Fibroblast of lung (primary cell): ENCODE results near the gene PARP12. TPM values are rescaled to one million over a fixed set of nuclear protein-coding genes. Genes with fewer than 3 reads are reported as not detected.

Experiments used
- DNase-seq, 2 donors: peaks; one replicate each; pipeline versions ENCODE4 v3.0.0 to v3.0.0-alpha.2; 2010; ENCODE audit warnings: low read depth in 2 of 2
- H2AFZ ChIP-seq: 2 replicates; pipeline ENCODE4 v1.5.1; 2012; ENCODE audit warnings: low read length, control low read depth, inconsistent platforms
- H3K27ac ChIP-seq: 2 replicates; pipeline ENCODE4 v1.5.1; 2011; ENCODE audit warnings: low read length, control low read depth; ENCODE audit not compliant: insufficient read depth
- H3K27me3 ChIP-seq: 2 replicates; pipeline ENCODE4 v1.5.1; 2011; ENCODE audit warnings: mild to moderate bottlenecking, low read length; ENCODE audit not compliant: control insufficient read depth, insufficient read depth
- H3K36me3 ChIP-seq: 2 replicates; pipeline ENCODE4 v1.5.1; 2011; ENCODE audit warnings: low read length; ENCODE audit not compliant: control insufficient read depth, insufficient read depth
- H3K4me1 ChIP-seq: 2 replicates; pipeline ENCODE4 v1.5.1; 2011; ENCODE audit warnings: low read length; ENCODE audit not compliant: control insufficient read depth, insufficient read depth; ENCODE audit errors: extremely low read depth
- H3K4me2 ChIP-seq: 2 replicates; pipeline ENCODE4 v1.5.1; 2011; ENCODE audit warnings: low read length, control low read depth; ENCODE audit not compliant: insufficient read depth; ENCODE audit errors: extremely low read depth
- H3K4me3 ChIP-seq, 4 experiments: fragments of 200-600 bp in 1 of 4; sonication (generic) in 1 of 4; replicated peaks in 1 of 4; 2 replicates each; pipeline ENCODE4 v1.5.1; 2011 to 2016; ENCODE audit warnings: low read length in 4 of 4, low read depth in 3 of 4, mild to moderate bottlenecking in 3 of 4, control low read depth in 2 of 4, inconsistent platforms in 1 of 4, mixed read lengths in 1 of 4; ENCODE audit not compliant: insufficient read depth in 1 of 4; ENCODE audit errors: control extremely low read depth in 1 of 4
- H3K79me2 ChIP-seq: 2 replicates; pipeline ENCODE4 v1.5.1; 2012; ENCODE audit warnings: mild to moderate bottlenecking, low read length, inconsistent platforms; ENCODE audit not compliant: control insufficient read depth, insufficient read depth
- H3K9ac ChIP-seq: 2 replicates; pipeline ENCODE4 v1.5.1; 2011; ENCODE audit warnings: mild to moderate bottlenecking, low read length, control low read depth; ENCODE audit not compliant: insufficient read depth
- H3K9me3 ChIP-seq: 2 replicates; pipeline ENCODE4 v1.5.1; 2012; ENCODE audit warnings: low read depth, low read length; ENCODE audit not compliant: control insufficient read depth, insufficient read depth
- H4K20me1 ChIP-seq: 2 replicates; pipeline ENCODE4 v1.5.1; 2011; ENCODE audit warnings: low read length; ENCODE audit not compliant: control insufficient read depth, insufficient read depth; ENCODE audit errors: extremely low read depth
- CTCF ChIP-seq, 2 donors: IDR thresholded peaks in 1 of 2; conservative IDR thresholded peaks in 1 of 2; 1 replicate in 1 of 2; 2 replicates in 1 of 2; pipeline ENCODE4 v1.5.1; 2011 to 2012; ENCODE audit warnings: low read length in 2 of 2, control low read depth in 1 of 2, inconsistent platforms in 1 of 2, low read depth in 1 of 2, mild to moderate bottlenecking in 1 of 2
- EZH2 ChIP-seq: IDR thresholded peaks from 2 replicates; pipeline ENCODE4 v1.5.1; 2012; ENCODE audit warnings: low read length, control low read depth, mild to moderate bottlenecking; ENCODE audit errors: missing control alignments
- polyA plus RNA-seq, 2 donors: library from polyadenylated mRNA; depleted of rRNA in 1 of 2; stranded (reverse) in 1 of 2; unstranded in 1 of 2; fragments of >200 nt; gene quantifications; 2 replicates each; pipeline ENCODE4 v1.2.1, GENCODE V29; 2011 to 2012; ENCODE audit warnings: missing spikeins in 1 of 2
- total RNA-seq: library from RNA; depleted of rRNA; stranded (reverse); fragments of >200 nt; gene quantifications from 2 replicates; pipeline ENCODE4 v1.2.1, GENCODE V29; 2014

The PARP12 gene
- total and polyA plus RNA-seq, 2 donors (not counting 1 experiment from before 2014, with no cell fraction given) = 16.9 to 24.9 TPM

DNA sequence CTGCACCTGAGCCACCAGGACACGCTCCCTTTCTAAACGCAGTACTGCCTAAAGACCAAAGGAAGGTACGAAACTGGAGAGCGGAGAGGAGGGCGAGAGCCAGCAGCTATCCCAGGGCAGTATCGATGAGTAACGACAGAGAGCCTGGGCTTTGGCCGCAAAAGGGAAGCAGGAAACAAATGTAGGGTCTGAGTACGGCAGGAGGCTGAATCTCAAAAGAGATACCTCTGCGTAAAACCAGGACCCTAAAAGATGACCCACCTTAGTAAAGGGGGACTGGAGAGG, 20.4 kb downstream of the PARP12 start:
- no peak overlapping the region for H3K4me2 ChIP-seq
- H3K27me3 ChIP-seq = no peaks in the 10 kb centered on the region
- H3K4me1 ChIP-seq = no peaks in the 10 kb centered on the region
- TF ChIP-seq EZH2 = no peak
- no peak for TF ChIP-seq CTCF (conservative IDR thresholded peaks at IDR 0.05 in 1 of 2, IDR thresholded peaks at IDR 0.05 in 1 of 2; ENCODE audit: low read depth in 1 of 2, low read length in 2 of 2)
- H3K9ac ChIP-seq = no peak overlapping the region
- no peak for DNase-seq
- H3K36me3 ChIP-seq = peaks cover 9% of the 10 kb centered on the region
- no peaks in the 10 kb centered on the region for H4K20me1 ChIP-seq
- no peaks in the 10 kb centered on the region for H3K79me2 ChIP-seq
- no peak overlapping the region for H3K4me3 ChIP-seq
- no peaks in the 10 kb centered on the region for H3K9me3 ChIP-seq
- no peak overlapping the region for H3K27ac ChIP-seq
- H2AFZ ChIP-seq = no peak overlapping the region

GRCh38 chr7:140041659-140042385, 20.9 kb downstream of the PARP12 start:
- no peaks in the 10 kb centered on the region for H3K9me3 ChIP-seq
- no peaks in the 10 kb centered on the region for H3K27me3 ChIP-seq
- no peak overlapping the region for H3K4me2 ChIP-seq
- H4K20me1 ChIP-seq = no peaks in the 10 kb centered on the region
- peak; percentile 50 to 65 for DNase-seq
- H3K27ac ChIP-seq = no peak overlapping the region
- peaks cover 10% of the 10 kb centered on the region for H3K36me3 ChIP-seq
- H2AFZ ChIP-seq = no peak overlapping the region
- H3K4me1 ChIP-seq = no peaks in the 10 kb centered on the region
- no peak for TF ChIP-seq EZH2
- TF ChIP-seq CTCF (conservative IDR thresholded peaks at IDR 0.05 in 1 of 2, IDR thresholded peaks at IDR 0.05 in 1 of 2; ENCODE audit: low read depth in 1 of 2, low read length in 2 of 2) = no peak
- no peak overlapping the region for H3K4me3 ChIP-seq
- H3K79me2 ChIP-seq = no peaks in the 10 kb centered on the region
- H3K9ac ChIP-seq = no peak overlapping the region

DNA sequence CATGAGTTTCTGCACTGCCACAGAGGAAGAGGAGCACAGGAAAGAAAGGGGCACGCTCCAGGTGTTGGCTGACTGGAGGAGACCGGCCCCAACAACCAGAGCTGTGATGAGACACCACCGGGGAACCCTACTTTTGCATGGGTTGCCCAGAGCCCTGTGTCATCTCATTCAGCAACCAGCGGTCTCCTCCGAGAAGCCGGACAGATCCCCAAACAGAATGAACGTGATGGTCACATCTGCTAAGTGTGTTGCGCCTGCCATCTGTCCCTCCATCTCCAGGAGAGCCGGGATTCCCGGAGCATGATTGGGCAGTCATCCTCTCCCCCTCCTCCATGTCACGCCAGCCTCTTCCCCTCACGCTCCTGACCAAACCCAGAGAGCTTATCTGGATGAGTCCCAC, 22.9 kb downstream of the PARP12 start:
- DNase-seq = no peak
- Histone ChIP-seq H3K27ac (no peak overlapping the region), H2AFZ (no peak overlapping the region), H3K9me3 (no peaks in the 10 kb centered on the region), H3K27me3 (no peaks in the 10 kb centered on the region), H4K20me1 (no peaks in the 10 kb centered on the region), H3K79me2 (no peaks in the 10 kb centered on the region), H3K9ac (no peak overlapping the region), H3K36me3 (peaks cover 10% of the 10 kb centered on the region), H3K4me1 (peaks cover 4% of the 10 kb centered on the region), H3K4me2 (no peak overlapping the region), H3K4me3 (no peak overlapping the region)
- TF ChIP-seq EZH2 = no peak
- TF ChIP-seq CTCF (conservative IDR thresholded peaks at IDR 0.05 in 1 of 2, IDR thresholded peaks at IDR 0.05 in 1 of 2; ENCODE audit: low read depth in 1 of 2, low read length in 2 of 2) = no peak
